ENCODE measurements around the gene TFCP2L1.
"Not testable (repeated sequence)": the region's sequence is repeated elsewhere in the genome, so short reads cannot be mapped to it uniquely, and the experiment has no call there.

The TFCP2L1 gene

DNA sequence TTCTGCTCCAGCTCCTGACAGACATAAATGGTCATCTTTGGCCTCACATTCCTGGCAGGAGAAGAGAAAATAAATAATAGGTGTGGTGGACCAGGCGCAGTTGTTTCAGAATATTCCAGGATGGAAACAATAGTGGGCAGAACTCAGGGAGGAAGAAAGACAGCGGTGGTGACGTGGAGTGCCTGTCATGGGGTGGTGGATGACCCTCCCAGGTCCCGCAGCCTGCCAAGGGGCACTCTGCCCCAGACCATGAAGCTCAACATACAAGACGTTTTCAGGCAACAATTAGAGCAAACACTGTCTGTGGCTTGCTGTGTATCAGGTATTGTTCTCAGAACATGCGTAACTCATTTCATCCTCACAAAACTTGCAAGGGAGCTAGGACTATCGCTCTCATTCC, 50.9 kb downstream of the TFCP2L1 start:
- H3K4me3 ChIP-seq (ENCODE audit: low read depth, low read length): no peak overlapping the region
- no peaks in the 10 kb centered on the region for H3K9me3 ChIP-seq (ENCODE audit: control insufficient read depth, insufficient read depth, low read depth, low read length)
- H3K27ac ChIP-seq (ENCODE audit: low read depth, low read length): no peak overlapping the region
- H3K9ac ChIP-seq (ENCODE audit: low read length): no peak overlapping the region
- H3K4me1 ChIP-seq (ENCODE audit: control insufficient read depth, insufficient read depth, low read length): no peaks in the 10 kb centered on the region; the same call in 1 of the 2 replicates
- H3K36me3 ChIP-seq (ENCODE audit: control insufficient read depth, insufficient read depth, low read length): no peaks in the 10 kb centered on the region
- no peaks in the 10 kb centered on the region for H3K27me3 ChIP-seq (ENCODE audit: control insufficient read depth, insufficient read depth, low read length)

DNA sequence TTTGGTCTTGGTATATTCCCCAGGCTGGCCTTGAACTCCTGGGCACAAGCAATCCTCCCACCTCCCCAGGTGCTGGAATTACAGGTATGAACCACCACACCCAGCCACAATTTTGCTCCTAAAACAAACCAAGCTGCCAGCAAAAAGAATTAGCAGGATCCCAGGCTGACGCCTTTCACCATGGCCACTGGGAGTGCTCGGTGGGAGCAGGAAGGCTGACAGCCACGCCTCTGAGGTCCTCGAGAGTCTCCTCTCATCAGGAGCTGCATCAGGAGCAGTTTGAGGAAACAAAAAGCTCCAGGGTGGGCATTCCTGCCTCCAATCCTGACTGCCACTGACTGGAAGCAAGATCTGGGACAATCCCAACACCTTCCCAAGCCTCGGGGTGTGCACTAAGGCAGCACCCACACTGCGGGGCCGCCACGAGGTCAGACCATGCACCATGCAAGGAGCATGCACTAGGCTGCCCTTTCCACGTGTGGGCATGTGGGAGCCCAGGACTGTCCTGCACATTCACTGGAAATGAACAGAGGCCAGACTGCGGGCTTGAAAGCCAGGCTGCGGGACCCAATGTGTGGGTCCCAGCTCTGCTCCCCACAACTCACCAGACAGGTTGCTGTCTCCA, 51.4 kb downstream of the TFCP2L1 start:
- Histone ChIP-seq H3K9ac (ENCODE audit: low read length) (no peak overlapping the region), H3K27me3 (ENCODE audit: control insufficient read depth, insufficient read depth, low read length) (no peaks in the 10 kb centered on the region), H3K36me3 (ENCODE audit: control insufficient read depth, insufficient read depth, low read length) (no peaks in the 10 kb centered on the region), H3K4me3 (ENCODE audit: low read depth, low read length) (no peak overlapping the region), H3K27ac (ENCODE audit: low read depth, low read length) (no peak overlapping the region), H3K4me1 (ENCODE audit: control insufficient read depth, insufficient read depth, low read length) (no peaks in the 10 kb centered on the region; the same call in 1 of the 2 replicates), H3K9me3 (ENCODE audit: control insufficient read depth, insufficient read depth, low read depth, low read length) (no peaks in the 10 kb centered on the region)

DNA sequence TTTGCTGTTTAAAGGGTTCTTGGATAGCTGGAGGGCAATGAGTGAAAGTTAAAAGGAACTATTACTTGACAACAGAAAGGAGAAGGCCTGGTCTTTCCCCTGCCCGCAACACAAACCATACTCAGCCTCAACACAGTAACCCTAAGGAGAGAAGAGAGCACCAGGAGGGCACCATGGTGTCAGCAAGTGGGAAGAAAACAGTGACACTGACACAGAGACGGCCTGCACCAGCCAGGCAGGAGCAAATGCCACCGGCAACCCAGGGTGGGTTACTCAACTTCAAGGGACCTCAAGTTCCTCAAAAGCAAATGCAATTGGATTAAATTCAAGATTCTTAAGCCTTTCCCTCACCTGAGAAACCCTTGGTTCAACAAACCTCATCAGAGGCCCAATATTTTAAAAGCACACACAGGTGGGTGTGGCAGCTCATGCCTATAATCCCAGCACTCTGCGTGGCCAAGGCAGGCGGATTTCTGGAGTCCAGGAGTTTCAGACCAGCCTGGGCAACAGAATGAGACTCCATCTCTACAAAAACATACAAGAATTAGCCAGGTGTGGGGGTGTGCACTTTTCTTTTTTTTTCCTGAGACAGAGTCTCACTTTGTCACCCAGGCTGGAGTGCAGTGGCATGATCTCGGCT, 52.3 kb downstream of the TFCP2L1 start:
- Histone ChIP-seq H3K4me1 (ENCODE audit: control insufficient read depth, insufficient read depth, low read length) (no peaks in the 10 kb centered on the region; the same call in 1 of the 2 replicates), H3K27me3 (ENCODE audit: control insufficient read depth, insufficient read depth, low read length) (no peaks in the 10 kb centered on the region), H3K36me3 (ENCODE audit: control insufficient read depth, insufficient read depth, low read length) (no peaks in the 10 kb centered on the region)

DNA sequence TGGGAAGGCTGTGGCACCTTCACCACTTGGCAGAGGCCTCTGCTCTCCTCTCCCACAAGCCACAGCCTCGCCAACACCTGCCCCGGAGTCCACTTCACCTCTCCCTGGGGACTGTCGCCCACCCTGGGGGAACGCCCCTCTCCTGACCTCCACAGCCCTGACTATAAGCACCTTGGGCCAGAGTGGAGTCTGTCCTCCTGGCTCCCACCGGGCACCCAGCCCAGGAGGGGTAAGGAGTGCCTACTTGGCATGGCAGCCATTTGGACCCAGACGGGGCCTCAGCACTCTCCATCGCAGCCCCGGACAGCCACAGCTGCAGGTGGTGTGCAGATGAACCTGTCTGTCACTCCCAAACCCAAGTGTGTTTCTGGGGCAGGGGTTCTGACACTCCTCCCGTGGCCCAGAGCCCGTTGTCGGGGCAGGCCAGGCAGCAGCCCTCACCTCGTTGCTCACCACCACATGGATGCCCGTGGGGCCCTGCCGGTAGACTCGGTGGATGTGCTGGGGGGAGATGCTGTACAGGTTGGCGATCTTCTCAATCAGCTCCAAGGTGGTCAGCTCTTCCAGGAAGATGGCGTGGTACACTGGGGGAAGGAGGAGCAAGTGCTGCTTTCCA, 53.5 kb downstream of the TFCP2L1 start:
- H3K4me3 ChIP-seq (ENCODE audit: low read depth, low read length): no peak overlapping the region
- H3K27me3 ChIP-seq (ENCODE audit: control insufficient read depth, insufficient read depth, low read length): no peaks in the 10 kb centered on the region
- no peak overlapping the region for H3K9ac ChIP-seq (ENCODE audit: low read length)
- H3K9me3 ChIP-seq (ENCODE audit: control insufficient read depth, insufficient read depth, low read depth, low read length): no peaks in the 10 kb centered on the region
- H3K4me1 ChIP-seq (ENCODE audit: control insufficient read depth, insufficient read depth, low read length): no peaks in the 10 kb centered on the region
- no peak overlapping the region for H3K27ac ChIP-seq (ENCODE audit: low read depth, low read length)
- H3K36me3 ChIP-seq (ENCODE audit: control insufficient read depth, insufficient read depth, low read length): no peaks in the 10 kb centered on the region

More for the DNA sequence above, 52.3 kb downstream of the TFCP2L1 start:
- no peak overlapping the region for H3K9ac ChIP-seq (ENCODE audit: low read length)
- no peak overlapping the region for H3K4me3 ChIP-seq (ENCODE audit: low read depth, low read length)
- H3K9me3 ChIP-seq (ENCODE audit: control insufficient read depth, insufficient read depth, low read depth, low read length): no peaks in the 10 kb centered on the region
- H3K27ac ChIP-seq (ENCODE audit: low read depth, low read length): no peak overlapping the region

DNA sequence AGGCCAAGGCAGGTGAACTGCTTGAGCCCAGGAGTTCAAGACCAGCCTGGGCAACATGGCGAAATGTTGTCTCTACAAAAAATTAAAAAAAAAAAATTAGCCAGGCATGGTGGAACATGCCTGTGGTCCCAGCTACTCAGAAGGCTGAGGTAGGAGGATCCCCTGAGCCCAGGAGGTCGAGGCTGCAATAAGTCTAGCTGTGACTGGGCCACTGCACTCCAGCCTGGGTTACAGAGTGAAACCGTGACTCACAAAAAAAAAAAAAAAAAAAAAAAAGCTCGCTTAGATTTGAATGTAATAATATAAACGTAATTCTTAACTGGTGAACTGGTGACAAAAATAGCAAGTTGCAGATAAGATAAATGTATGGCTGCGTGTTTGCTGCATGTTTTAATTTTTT, 56.5 kb downstream of the TFCP2L1 start:
- no peak overlapping the region for H3K27ac ChIP-seq (ENCODE audit: low read depth, low read length)
- H3K9ac ChIP-seq (ENCODE audit: low read length): no peak overlapping the region
- H3K4me3 ChIP-seq (ENCODE audit: low read depth, low read length): no peak overlapping the region
- no peaks in the 10 kb centered on the region for H3K9me3 ChIP-seq (ENCODE audit: control insufficient read depth, insufficient read depth, low read depth, low read length)
- no peaks in the 10 kb centered on the region for H3K27me3 ChIP-seq (ENCODE audit: control insufficient read depth, insufficient read depth, low read length)
- no peaks in the 10 kb centered on the region for H3K4me1 ChIP-seq (ENCODE audit: control insufficient read depth, insufficient read depth, low read length)
- 0 out of 2 replicates have a peak, but pooled peaks cover 3% of the 10 kb centered on the region for H3K36me3 ChIP-seq (ENCODE audit: control insufficient read depth, insufficient read depth, low read length)

DNA sequence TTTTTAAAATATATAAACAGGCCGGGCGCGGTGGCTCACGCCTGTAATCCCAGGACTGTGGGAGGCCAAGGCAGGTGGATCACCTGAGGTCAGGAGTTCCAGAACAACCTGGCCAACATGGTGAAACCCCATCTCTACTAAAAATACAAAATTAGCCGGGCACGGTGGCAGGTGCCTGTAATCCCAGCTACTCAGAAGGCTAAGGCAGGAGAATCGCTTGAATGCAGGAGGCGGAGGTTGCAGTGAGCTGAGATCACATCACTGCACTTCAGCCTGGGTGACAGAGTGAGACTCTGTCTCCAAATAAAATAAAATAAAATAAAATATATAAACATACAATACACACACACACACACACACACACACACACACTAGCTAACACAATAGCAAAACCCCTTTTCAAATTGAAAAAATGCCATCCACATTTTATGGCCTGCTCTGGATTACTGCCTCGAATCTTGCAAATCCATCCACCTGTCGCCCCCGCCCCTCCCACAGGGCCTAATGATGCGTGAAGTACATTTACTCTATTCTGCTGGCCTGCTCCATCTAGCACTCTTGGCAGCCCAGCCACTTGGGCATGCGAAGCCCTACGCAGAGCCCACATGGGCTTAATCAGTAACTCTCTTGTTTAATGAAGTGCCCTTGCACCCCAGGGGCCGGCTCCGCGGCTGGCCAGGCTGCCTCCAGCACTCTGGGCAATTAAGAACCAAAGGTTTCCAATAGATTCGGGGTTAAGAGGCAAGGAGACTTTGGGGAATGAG, 57.4 kb downstream of the TFCP2L1 start:
- H3K36me3 ChIP-seq (ENCODE audit: control insufficient read depth, insufficient read depth, low read length); H3K9me3 ChIP-seq (ENCODE audit: control insufficient read depth, insufficient read depth, low read depth, low read length); H3K4me3 ChIP-seq (ENCODE audit: low read depth, low read length); H3K9ac ChIP-seq (ENCODE audit: low read length); H3K4me1 ChIP-seq (ENCODE audit: control insufficient read depth, insufficient read depth, low read length); H3K27me3 ChIP-seq (ENCODE audit: control insufficient read depth, insufficient read depth, low read length); H3K27ac ChIP-seq (ENCODE audit: low read depth, low read length): not testable (repeated sequence)

DNA sequence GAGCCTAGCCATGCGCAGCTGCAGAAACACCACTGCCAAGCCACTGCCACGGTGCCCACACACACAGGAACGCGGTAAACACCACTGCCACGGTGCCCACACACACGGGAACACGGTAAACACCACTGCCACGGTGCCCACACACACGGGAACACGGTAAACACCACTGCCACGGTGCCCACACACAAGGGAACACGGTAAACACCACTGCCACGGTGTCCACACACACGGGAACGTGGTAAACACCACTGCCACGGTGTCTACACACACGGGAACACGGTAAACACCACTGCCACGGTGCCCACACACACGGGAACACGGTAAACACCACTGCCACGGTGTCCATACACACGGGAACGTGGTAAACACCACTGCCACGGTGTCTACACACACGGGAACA, 59.3 kb downstream of the TFCP2L1 start:
- H3K27me3 ChIP-seq (ENCODE audit: control insufficient read depth, insufficient read depth, low read length); H3K4me1 ChIP-seq (ENCODE audit: control insufficient read depth, insufficient read depth, low read length); H3K4me3 ChIP-seq (ENCODE audit: low read depth, low read length); H3K27ac ChIP-seq (ENCODE audit: low read depth, low read length); H3K9ac ChIP-seq (ENCODE audit: low read length); H3K36me3 ChIP-seq (ENCODE audit: control insufficient read depth, insufficient read depth, low read length); H3K9me3 ChIP-seq (ENCODE audit: control insufficient read depth, insufficient read depth, low read depth, low read length): not testable (repeated sequence)

DNA sequence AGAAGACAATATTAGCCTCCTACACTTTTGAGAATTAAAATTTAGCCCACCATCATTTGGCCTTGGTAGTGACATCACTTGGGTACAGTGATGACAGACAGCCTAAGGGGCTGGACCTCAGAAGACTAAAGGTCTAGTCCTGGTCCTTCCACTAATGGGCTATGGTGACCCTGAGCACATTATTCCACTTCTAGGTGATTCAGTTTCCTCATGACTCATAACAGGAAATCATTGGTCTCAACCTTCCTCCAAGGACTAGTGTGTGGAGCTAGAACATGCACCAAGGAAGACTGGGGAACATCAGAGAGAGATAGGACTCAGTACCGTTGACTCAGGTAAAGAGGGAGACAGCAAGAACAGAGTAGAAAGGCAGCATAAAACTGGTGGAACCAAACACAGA, 64.0 kb downstream of the TFCP2L1 start:
- H3K9me3 ChIP-seq (ENCODE audit: control insufficient read depth, insufficient read depth, low read depth, low read length): no peaks in the 10 kb centered on the region
- no peaks in the 10 kb centered on the region for H3K4me1 ChIP-seq (ENCODE audit: control insufficient read depth, insufficient read depth, low read length)
- H3K9ac ChIP-seq (ENCODE audit: low read length): no peak overlapping the region
- H3K27ac ChIP-seq (ENCODE audit: low read depth, low read length): no peak overlapping the region
- no peaks in the 10 kb centered on the region for H3K27me3 ChIP-seq (ENCODE audit: control insufficient read depth, insufficient read depth, low read length)
- H3K36me3 ChIP-seq (ENCODE audit: control insufficient read depth, insufficient read depth, low read length): 0 out of 2 replicates have a peak, but pooled peaks cover 3% of the 10 kb centered on the region
- H3K4me3 ChIP-seq (ENCODE audit: low read depth, low read length): no peak overlapping the region

DNA sequence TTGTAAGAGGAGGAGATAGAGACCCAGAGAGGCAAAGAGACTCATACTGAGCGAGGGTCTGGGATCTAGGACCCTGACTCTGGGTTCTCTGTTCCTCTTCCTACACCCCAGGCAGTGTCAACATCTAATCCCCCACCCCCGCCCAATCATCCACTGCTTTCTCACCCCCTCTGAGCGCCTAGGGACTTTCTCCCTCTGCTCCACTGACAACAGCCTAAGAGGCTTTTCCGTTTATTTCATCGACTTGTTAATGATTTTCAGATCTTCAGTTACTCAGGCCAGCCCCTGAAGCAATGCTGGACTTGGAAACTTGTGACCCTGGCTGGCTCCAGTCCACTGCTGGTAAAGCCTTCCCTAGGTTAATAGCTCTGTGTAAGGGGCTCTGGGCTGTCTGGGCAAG, 65.1 kb downstream of the TFCP2L1 start:
- 0 out of 2 replicates have a peak, but pooled peaks cover 3% of the 10 kb centered on the region for H3K36me3 ChIP-seq (ENCODE audit: control insufficient read depth, insufficient read depth, low read length)
- H3K27ac ChIP-seq (ENCODE audit: low read depth, low read length): no peak overlapping the region
- H3K9ac ChIP-seq (ENCODE audit: low read length): no peak overlapping the region
- H3K4me3 ChIP-seq (ENCODE audit: low read depth, low read length): no peak overlapping the region
- no peaks in the 10 kb centered on the region for H3K4me1 ChIP-seq (ENCODE audit: control insufficient read depth, insufficient read depth, low read length)
- H3K9me3 ChIP-seq (ENCODE audit: control insufficient read depth, insufficient read depth, low read depth, low read length): no peaks in the 10 kb centered on the region
- H3K27me3 ChIP-seq (ENCODE audit: control insufficient read depth, insufficient read depth, low read length): no peaks in the 10 kb centered on the region

DNA sequence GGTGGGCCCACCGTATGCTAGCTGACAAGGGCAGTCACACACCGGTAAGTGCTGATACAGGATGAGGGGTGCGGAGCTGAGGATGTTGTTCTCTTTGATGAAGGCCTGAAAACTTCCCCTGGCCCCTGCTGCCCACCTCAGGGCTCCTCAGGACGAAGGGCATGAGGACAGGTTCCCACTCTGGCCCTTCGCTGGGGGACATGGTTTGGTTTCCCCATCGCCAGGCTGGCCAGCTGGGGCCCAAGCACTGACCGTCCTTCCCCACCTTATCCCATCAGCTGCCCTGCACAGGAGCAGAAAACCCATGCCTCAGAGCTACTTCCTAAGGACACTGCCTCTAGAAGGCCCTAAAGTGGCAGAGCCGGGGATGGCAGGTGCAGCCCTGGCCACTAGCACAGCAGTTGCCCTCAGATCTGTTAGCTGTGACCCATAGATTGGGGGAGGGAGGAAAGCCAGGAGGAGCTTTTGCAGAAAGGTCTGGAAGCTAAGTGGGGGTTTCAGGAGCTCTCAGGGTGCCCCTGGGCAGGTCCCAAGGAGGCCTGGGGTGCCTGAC, 66.5 kb downstream of the TFCP2L1 start:
- no peaks in the 10 kb centered on the region for H3K27me3 ChIP-seq (ENCODE audit: control insufficient read depth, insufficient read depth, low read length)
- H3K9ac ChIP-seq (ENCODE audit: low read length): no peak overlapping the region
- no peaks in the 10 kb centered on the region for H3K9me3 ChIP-seq (ENCODE audit: control insufficient read depth, insufficient read depth, low read depth, low read length)
- H3K27ac ChIP-seq (ENCODE audit: low read depth, low read length): no peak overlapping the region
- H3K4me1 ChIP-seq (ENCODE audit: control insufficient read depth, insufficient read depth, low read length): no peaks in the 10 kb centered on the region
- H3K36me3 ChIP-seq (ENCODE audit: control insufficient read depth, insufficient read depth, low read length): no peaks in the 10 kb centered on the region
- H3K4me3 ChIP-seq (ENCODE audit: low read depth, low read length): no peak overlapping the region

Data from HUES6 (cell line).